KG1 (cell line): ENCODE measurements around the gene DGCR8.
"Not testable (repeated sequence)": the region's sequence is repeated elsewhere in the genome, so short reads cannot be mapped to it uniquely, and the experiment has no call there.

Experiments
- DNase-seq: peaks from one replicate; lab custom pipeline; 2025; lab: John Stamatoyannopoulos, UW

Gene DGCR8

DNA sequence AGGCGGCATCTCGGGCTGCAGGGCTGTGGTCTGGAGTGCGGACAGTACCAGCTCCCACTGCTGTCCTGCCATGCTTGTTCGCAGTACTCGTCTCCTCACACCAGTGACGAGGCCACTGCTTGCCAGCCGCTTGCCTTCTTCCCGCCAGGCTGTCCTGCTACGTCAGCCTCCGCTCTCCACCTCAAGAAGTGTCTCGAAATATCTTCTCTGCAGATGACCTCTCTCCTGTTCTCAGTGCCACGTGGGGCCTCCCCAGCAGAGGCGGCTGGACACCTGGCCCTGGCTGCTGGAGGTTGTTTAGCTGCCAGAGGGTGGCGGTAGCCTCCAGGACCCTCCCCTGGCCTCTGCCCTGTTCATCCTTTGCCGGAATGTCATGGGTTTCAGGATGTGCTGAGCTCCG is 73.9 kb downstream of the DGCR8 start:
- DNase-seq = no peak

DNA sequence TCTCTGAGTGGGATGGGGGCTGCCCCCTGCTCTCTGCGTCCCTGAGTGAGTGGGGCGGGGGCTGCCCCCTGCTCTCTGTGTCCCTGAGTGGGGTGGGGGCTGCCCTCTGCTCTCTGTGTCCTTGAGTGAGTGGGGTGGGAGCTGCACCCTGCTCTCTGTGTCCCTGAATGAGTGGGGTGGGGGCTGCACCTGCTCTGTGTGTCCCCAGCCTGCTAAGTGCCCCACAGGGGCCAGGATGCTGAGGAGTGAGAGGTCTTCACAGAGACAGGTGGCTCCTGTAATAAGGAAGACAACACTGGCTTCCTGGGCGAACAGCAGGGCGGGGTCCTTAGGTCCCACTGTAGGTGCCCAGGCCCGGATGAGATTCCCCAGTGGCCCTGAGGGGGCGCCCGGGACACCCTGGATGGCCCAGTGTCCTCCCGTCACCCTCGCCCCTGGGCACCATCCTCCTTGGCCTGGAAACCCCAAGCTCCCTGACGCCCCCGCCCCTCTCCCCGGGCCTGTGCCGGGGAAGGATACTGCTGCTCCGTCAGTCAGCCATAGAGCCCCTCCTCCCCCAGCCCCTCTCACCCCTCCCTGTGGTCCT is 74.7 kb downstream of the DGCR8 start:
- no peak for DNase-seq

DNA sequence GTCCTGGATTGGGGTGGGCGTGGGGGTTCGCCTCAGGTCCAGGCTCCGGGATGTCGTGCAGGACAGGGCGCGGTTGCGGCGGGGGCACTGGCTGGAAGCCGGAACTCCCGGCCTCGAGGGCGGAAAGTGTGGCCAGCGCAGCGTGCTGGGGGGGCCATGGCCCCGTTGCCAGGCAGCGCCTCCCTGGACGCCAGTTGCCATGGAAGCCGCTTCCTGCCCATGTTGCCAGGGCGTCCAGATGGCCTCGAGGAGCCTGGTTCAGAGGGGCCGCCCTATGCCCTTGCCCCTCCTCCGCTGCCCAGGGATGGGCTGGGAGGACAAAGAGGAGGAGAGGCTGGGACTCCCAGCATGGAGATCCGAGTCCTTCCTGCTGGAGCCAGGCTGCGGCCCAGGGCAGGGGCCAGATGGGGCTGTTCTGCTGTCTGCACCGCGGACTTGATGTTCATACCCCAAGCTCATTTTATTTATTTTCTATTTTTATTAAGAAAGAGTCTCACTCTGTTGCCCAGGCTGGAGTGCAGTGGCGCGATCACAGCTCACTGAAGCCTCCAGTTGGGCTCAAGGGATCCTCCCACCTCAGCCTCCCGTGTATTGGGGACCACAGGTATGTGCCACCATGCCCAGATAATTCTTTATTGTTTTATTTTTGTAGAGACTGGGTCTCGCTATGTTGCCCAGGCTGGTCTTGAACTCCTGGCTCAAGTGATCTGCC is 75.4 kb downstream of the DGCR8 start:
- DNase-seq = no peak

DNA sequence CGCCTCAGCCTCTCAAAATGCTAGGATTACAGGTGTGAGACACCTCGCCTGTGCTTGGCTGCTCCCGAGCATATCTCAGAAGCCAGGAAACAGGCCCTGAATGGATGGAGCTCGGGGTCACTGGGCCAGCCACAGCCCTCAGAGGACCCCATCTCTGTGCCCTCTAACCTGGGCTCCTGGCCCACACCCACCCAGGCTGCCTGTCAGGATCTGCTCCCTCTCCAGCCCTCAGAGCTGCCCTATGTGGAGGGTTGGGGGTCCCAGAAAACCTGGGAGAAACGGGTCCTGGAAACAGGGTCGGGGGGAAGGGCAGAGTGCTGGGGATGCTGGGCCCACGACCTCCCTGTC is 76.0 kb downstream of the DGCR8 start:
- DNase-seq = no peak

DNA sequence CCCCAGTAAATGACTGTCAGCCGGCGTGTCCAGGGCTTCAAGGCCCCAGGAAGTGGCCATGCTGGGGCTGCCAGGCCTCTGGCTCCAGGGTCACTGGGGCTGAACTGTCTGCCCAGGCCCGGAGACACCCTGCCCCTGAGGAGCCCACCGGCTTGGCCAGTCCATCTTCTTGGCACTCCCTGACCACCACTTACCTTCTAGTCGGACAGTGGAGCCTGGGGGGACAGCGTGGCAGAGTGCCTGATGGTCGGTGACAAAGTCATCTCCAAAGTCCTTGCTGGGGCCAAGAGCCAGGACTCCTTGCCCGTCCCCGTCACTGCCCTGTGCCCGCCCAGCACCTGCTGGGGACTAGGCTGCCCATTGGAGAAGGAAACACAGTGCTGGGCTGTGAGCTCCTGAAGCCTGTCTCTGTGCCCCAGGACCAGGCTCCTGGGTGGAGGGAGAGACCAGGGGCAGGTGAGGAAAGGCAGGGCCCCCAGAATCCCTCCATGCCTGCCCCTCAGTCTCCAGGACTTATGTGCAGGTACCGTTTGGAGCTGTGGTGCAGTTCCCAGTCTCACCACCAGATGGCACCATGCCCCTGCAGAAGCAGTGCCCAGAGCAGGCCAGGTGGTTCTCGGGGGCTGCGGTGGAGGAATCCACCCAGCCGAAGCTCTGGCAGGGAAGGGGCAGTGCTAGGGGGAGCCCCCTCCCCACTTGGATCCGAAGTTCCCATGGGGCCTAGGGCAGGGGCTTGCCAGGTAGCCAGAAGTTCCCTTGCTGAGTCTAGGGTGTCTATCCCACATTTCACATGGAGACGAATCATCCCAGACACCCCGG is 76.8 kb downstream of the DGCR8 start:
- peak; percentile 49 for DNase-seq

DNA sequence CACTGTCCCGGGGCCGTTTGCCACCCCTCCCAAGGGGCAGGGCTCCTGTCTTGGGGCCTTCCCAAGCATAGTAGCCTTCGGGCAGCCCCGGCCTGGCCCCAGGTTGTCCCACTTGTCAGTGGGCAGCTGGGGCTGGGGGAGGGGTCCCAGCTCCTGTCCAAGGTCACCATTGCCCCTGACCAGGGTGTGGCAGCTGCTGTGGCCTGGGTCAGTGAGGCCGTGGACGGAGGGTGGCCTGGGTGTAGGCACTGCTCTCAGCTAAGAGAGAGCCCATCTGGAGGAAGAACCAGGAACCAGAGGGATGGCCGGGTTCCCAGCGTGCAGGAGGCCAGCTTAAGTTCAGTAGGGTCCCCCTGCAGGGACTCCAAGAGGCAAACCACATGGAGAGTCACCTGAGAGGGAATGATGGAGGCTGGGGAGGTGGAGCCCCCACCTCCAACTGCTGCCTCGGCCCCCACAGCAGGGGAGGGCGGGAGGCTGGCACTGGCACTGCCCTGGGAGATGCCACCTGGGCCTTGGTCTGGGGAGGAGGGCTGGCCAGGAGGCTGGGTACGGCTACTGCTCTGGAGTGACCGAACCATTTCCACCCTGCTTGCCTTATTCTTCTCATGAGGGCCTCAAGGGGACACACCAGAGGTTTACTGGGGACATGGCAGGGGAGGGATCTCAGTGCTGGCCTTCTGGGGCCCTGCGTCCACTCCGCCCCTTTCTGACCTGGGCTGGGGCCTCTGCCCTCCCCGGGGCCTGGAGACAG is 77.6 kb downstream of the DGCR8 start:
- no peak for DNase-seq

DNA sequence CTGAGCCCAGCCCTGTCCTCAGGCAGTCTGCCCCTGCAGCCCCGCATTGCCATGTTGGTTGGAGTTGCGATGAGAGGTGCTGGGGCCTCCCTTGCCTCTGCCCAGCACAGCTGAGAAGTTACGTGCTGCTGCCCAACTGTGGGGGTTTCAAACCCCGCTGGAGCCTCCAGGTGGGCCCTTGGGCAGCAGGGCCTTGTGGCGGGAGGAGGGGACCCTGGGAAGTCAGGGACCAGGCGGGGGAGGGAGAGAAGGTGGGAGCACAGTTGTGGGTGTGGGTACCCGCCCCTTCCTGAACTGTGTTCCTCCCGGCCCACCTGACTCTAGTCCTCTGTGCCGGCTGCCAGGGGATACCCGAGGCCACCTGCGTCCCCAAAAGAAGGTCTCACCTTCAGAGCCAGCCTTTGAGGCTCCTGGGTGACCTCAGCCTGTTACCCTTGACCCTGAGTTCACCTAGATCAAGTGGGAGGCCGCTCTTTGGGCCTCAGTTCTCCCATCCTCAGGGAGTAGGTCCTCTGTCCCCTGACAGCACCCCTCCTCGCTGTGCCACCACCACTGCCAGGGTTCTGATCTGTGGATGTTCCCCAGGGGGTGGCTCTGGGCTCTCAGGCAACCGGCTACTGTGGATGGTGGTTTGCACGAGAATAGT is 78.5 kb downstream of the DGCR8 start:
- DNase-seq = no peak

DNA sequence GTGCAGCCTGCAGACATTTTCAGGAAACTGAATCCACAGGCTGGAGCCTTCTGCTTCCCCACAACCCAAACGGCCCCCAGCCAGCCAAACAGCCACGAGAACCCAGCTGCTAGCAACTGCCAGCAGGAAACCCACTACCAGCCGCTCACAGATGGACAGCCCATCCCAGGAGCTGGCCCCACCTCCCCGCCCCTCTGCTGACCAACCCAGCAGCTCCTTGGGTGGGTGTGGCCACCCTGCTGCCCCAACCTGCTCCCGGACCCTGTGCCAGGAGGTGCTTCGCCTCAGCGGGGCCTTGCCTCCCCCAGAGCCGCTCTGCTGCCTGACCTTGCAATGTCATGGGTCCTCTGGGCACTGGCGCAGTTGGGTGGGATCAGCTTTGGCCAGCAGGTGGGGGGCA is 79.0 kb downstream of the DGCR8 start:
- DNase-seq = no peak

DNA sequence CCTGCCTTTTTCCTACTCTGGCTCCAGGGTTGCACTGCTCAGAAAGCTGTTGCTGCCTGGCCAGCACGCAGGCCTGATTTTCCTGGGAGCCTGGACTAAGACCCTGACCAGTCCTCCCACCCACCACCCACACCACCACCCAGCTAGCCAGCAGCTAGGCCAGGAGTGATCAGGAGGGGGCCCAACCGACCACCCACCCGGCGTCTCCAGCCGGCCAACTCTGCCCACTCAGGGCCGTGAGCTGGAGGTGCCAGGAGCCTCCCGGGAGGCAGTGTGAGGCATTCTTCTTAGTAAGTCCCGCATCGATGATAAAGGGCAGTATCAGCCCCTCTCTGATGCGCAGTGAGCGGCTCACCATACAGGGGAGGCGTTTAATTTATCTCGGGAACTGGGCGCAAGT is 79.5 kb downstream of the DGCR8 start:
- DNase-seq = not testable (repeated sequence)

DNA sequence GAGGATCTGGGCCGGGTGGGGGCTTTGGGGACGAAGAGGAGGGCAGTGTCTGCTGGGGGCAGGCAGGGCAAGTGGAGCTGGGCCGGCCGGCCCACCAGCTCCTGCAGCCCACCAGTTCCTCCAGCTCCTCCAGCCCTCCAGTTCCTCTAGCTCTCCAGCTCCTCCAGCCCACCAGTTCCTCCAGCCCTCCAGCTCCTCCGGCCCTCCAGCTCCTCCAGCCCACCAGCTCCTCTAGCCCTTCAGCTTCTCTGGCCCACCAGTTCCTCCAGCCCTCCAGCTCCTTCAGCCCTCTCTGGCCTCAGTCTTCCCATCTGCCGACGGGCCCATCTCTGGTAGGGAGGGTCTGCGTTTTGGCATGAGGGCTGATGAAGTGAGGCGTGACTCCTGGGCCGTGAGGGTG is 80.0 kb downstream of the DGCR8 start:
- DNase-seq = no peak
